SH-SY5Y (cell line): ENCODE measurements around the gene LMBR1.

ENCODE experiments used
- GATA2 ChIP-seq: IDR thresholded peaks from 2 replicates; pipeline ENCODE4 v1.6.1; 2011; ENCODE audit warnings: mild to moderate bottlenecking, low read depth, low read length
- GATA3 ChIP-seq: IDR thresholded peaks from 2 replicates; pipeline ENCODE4 v1.6.1; 2011; ENCODE audit warnings: low read depth, mild to moderate bottlenecking, low read length, moderate library complexity

The LMBR1 gene

GRCh38 chr7:156892821-156893706 is at the start of gene LMBR1:
Gene LMBR1, minus strand, starts transcription at chr7:156893183. Its CDS starts 190 bp downstream, at chr7:156892993.
- TF ChIP-seq GATA3 = no peak
- no peak for TF ChIP-seq GATA2

GRCh38 chr7:156942708-156943090 is 49.7 kb upstream of the LMBR1 start:
- TF ChIP-seq GATA2 (no peak), GATA3 (no peak)

- TF ChIP-seq GATA3 = no peak
- no peak for TF ChIP-seq GATA2
These were observed 48.6 kb upstream of the LMBR1 start for GRCh38 chr7:156941393-156942182.

GRCh38 chr7:156940421-156941122 is 47.6 kb upstream of the LMBR1 start:
- TF ChIP-seq GATA3 (no peak), GATA2 (no peak)

- TF ChIP-seq GATA3 (no peak), GATA2 (no peak)
These were observed 42.3 kb upstream of the LMBR1 start for GRCh38 chr7:156935250-156935649.

- TF ChIP-seq GATA2 = no peak
- no peak for TF ChIP-seq GATA3
These were observed 39.0 kb upstream of the LMBR1 start for GRCh38 chr7:156932006-156932405.

- TF ChIP-seq GATA2 (no peak), GATA3 (no peak)
These were observed 37.0 kb upstream of the LMBR1 start for GRCh38 chr7:156929789-156930539.

GRCh38 chr7:156928406-156928747 is 35.4 kb upstream of the LMBR1 start:
- TF ChIP-seq GATA2 (no peak), GATA3 (no peak)

- TF ChIP-seq GATA3 (no peak), GATA2 (peak; percentile 49; the same call in 1 of the 2 replicates)
These were observed 34.8 kb upstream of the LMBR1 start for GRCh38 chr7:156927571-156928405.

- TF ChIP-seq GATA3 (no peak), GATA2 (no peak)
These were observed 27.1 kb upstream of the LMBR1 start for GRCh38 chr7:156920076-156920475.

GRCh38 chr7:156919132-156919713 is 26.2 kb upstream of the LMBR1 start:
- TF ChIP-seq GATA3 (no peak), GATA2 (no peak)

GRCh38 chr7:156918635-156919034 is 25.7 kb upstream of the LMBR1 start:
- no peak for TF ChIP-seq GATA3

GRCh38 chr7:156907656-156908055 is 14.7 kb upstream of the LMBR1 start:
- TF ChIP-seq GATA2 (no peak), GATA3 (no peak)
